ENCODE results near the gene CEMP1.
A peak's percentile ranks its signal among the peaks of the same experiment; 100 is the strongest.
"Not testable (repeated sequence)": the region's sequence is repeated elsewhere in the genome, so short reads cannot be mapped to it uniquely, and the experiment has no call there.

Gene CEMP1

DNA sequence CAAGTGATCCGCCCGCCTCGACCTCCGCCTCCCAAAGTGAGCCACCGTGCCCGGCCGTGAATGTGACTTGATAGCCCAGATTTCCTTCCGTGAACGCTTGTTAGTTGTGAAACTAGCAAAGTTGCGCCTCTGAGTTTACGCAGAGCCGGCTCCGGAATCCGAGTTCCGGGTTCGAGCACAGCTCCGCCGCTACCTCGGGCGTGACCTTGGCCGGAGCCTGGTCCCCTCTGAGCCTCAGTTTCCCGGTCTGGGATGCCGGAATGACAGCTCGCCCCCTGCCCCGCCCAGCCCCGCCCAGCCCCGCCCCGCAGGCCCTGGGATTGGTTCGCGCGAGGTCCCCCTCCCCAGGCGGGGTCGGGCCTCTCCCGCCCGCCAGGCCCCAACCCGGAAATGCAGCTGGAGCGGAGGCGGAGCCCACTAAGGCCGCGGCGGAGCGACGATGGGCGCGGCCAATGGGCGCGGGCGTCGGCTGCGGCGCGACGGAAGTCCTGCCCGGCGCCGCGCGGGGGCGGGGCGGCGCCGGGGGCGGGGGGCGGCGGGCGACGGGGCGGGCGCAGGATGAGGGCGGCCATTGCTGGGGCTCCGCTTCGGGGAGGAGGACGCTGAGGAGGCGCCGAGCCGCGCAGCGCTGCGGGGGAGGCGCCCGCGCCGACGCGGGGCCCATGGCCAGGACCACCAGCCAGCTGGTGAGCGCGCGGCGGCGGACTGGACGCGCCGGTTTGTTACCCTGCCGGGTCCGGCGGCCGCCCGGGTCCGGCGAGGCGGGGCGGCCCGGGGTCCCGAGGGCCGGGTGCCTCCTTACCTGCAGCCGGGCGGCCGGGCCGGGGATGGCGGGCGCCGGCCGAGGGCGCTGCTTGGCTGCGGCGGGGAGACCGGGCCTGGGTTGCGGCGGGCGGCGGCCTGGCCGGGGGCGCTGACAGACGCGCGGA is 6.5 kb upstream of the CEMP1 start, which contains the start of gene PDPK1:
TSS of gene PDPK1 (plus strand) at position 571 of the 929 bp plus-strand sequence. CDS start at position 663, 92 bp downstream.
- H3K4me1 ChIP-seq (ENCODE audit: control insufficient read depth in 2 of 2, insufficient read depth in 2 of 2, low read length in 2 of 2) = peaks cover 25 to 31% of the 10 kb centered on the region in 2 donors
- no peaks in the 10 kb centered on the region for H3K27me3 ChIP-seq (ENCODE audit: control insufficient read depth in 2 of 2, insufficient read depth in 2 of 2, low read length in 2 of 2)
- peak within 1 kb of the TSS; percentile 80 to 88 for H3K9ac ChIP-seq (ENCODE audit: low read depth in 1 of 2, low read length in 2 of 2)
- peaks cover 0 to 5% of the 10 kb centered on the region in 2 donors for H3K36me3 ChIP-seq (ENCODE audit: control insufficient read depth in 2 of 2, insufficient read depth in 2 of 2, low read length in 2 of 2)
- peak within 1 kb of the TSS; percentile 82 to 85 for H3K4me3 ChIP-seq (ENCODE audit: low read length in 2 of 2)
- peak within 1 kb of the TSS; percentile 92 to 94 for H3K27ac ChIP-seq (ENCODE audit: low read depth in 2 of 2, low read length in 2 of 2)
- H3K9me3 ChIP-seq (ENCODE audit: control insufficient read depth in 2 of 2, low read length in 2 of 2) = no peaks in the 10 kb centered on the region

- Histone ChIP-seq H3K27ac (ENCODE audit: low read depth in 2 of 2, low read length in 2 of 2) (peak overlapping the region; percentile 50 to 61), H3K9me3 (ENCODE audit: control insufficient read depth in 2 of 2, low read length in 2 of 2) (no peaks in the 10 kb centered on the region), H3K4me3 (ENCODE audit: low read length in 2 of 2) (no peak overlapping the region), H3K36me3 (ENCODE audit: control insufficient read depth in 2 of 2, insufficient read depth in 2 of 2, low read length in 2 of 2) (peaks cover 0 to 5% of the 10 kb centered on the region in 2 donors), H3K4me1 (ENCODE audit: control insufficient read depth in 2 of 2, insufficient read depth in 2 of 2, low read length in 2 of 2) (peaks cover 28 to 30% of the 10 kb centered on the region in 2 donors), H3K9ac (ENCODE audit: low read depth in 1 of 2, low read length in 2 of 2) (no peak overlapping the region), H3K27me3 (ENCODE audit: control insufficient read depth in 2 of 2, insufficient read depth in 2 of 2, low read length in 2 of 2) (no peaks in the 10 kb centered on the region)
Observed at GRCh38 chr16:2535625-2536013, 4.4 kb upstream of the CEMP1 start.

GRCh38 chr16:2534335-2534734 is 3.1 kb upstream of the CEMP1 start:
- H3K27me3 ChIP-seq (ENCODE audit: control insufficient read depth in 2 of 2, insufficient read depth in 2 of 2, low read length in 2 of 2); H3K36me3 ChIP-seq (ENCODE audit: control insufficient read depth in 2 of 2, insufficient read depth in 2 of 2, low read length in 2 of 2); H3K27ac ChIP-seq (ENCODE audit: low read depth in 2 of 2, low read length in 2 of 2); H3K9me3 ChIP-seq (ENCODE audit: control insufficient read depth in 2 of 2, low read length in 2 of 2); H3K9ac ChIP-seq (ENCODE audit: low read depth in 1 of 2, low read length in 2 of 2); H3K4me3 ChIP-seq (ENCODE audit: low read length in 2 of 2): not testable (repeated sequence)
- H3K4me1 ChIP-seq (ENCODE audit: control insufficient read depth in 2 of 2, insufficient read depth in 2 of 2, low read length in 2 of 2) = peaks cover 20 to 26% of the 10 kb centered on the region in 2 donors

DNA sequence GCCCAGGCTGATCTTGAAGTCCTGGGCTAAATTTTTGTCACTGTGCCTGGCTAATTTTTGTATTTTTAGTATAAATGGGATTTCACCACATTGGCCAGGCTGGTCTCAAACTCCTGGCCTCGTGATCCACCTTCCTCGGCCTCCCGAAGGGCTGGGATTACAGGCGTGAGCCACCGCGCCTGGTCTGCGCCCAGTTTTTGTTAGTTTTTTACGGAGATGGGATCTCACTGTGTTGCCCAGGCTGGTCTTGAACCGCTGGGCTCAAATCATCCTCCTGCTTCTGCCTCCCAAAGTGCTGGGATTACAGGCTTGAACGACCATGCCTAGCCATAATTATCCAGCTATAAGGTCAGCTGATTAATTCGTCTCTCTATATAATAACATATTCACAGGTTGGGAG is 2.7 kb upstream of the CEMP1 start:
- no peaks in the 10 kb centered on the region for H3K27me3 ChIP-seq (ENCODE audit: control insufficient read depth in 2 of 2, insufficient read depth in 2 of 2, low read length in 2 of 2)
- H3K9ac ChIP-seq (ENCODE audit: low read depth in 1 of 2, low read length in 2 of 2) = no peak overlapping the region
- no peak overlapping the region for H3K4me3 ChIP-seq (ENCODE audit: low read length in 2 of 2)
- no peaks in the 10 kb centered on the region for H3K9me3 ChIP-seq (ENCODE audit: control insufficient read depth in 2 of 2, low read length in 2 of 2)
- H3K27ac ChIP-seq (ENCODE audit: low read depth in 2 of 2, low read length in 2 of 2) = no peak overlapping the region
- H3K4me1 ChIP-seq (ENCODE audit: control insufficient read depth in 2 of 2, insufficient read depth in 2 of 2, low read length in 2 of 2) = peaks cover 17 to 26% of the 10 kb centered on the region in 2 donors
- peaks cover 0 to 7% of the 10 kb centered on the region in 2 donors for H3K36me3 ChIP-seq (ENCODE audit: control insufficient read depth in 2 of 2, insufficient read depth in 2 of 2, low read length in 2 of 2)

DNA sequence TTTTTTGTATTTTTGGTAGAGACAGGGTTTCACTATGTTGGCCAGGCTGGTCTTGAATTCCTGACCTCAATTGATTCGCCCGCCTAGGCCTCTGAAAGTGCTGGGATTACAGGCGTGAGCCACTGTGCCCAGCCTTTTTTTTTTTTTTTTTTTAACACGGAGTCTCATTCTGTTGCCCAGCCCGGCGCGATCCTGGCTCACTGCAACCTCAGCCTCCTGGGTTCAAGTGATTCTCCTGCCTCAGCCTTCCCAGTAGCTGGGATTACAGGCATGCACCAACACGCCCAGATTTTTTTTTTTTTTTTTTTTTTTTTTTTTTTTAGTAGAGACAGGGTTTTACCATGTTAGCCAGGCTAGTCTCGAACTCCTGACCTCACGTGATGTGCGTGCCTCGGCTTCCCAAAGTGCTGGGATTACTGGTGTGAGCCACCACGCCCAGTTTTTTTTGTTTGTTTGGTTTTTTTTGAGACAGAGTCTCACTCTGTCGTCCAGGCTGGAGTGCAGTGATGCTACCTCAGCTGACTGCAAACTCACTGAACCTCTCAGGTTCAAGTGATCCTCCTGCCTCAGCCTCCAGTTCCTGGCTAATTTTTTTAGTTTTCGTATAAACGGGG is 2.0 kb upstream of the CEMP1 start:
- H3K4me1 ChIP-seq (ENCODE audit: control insufficient read depth in 2 of 2, insufficient read depth in 2 of 2, low read length in 2 of 2) = peaks cover 13 to 23% of the 10 kb centered on the region in 2 donors
- H3K27me3 ChIP-seq (ENCODE audit: control insufficient read depth in 2 of 2, insufficient read depth in 2 of 2, low read length in 2 of 2); H3K9me3 ChIP-seq (ENCODE audit: control insufficient read depth in 2 of 2, low read length in 2 of 2): not testable (repeated sequence)
- H3K4me3 ChIP-seq (ENCODE audit: low read length in 2 of 2) = peak overlapping the region; percentile 76 to 84
- H3K9ac ChIP-seq (ENCODE audit: low read depth in 1 of 2, low read length in 2 of 2) = peak overlapping the region in 1 of 2 donors; percentile 96
- H3K36me3 ChIP-seq (ENCODE audit: control insufficient read depth in 2 of 2, insufficient read depth in 2 of 2, low read length in 2 of 2) = peaks cover 6 to 14% of the 10 kb centered on the region in 2 donors
- H3K27ac ChIP-seq (ENCODE audit: low read depth in 2 of 2, low read length in 2 of 2) = peak overlapping the region; percentile 96 to 99

DNA sequence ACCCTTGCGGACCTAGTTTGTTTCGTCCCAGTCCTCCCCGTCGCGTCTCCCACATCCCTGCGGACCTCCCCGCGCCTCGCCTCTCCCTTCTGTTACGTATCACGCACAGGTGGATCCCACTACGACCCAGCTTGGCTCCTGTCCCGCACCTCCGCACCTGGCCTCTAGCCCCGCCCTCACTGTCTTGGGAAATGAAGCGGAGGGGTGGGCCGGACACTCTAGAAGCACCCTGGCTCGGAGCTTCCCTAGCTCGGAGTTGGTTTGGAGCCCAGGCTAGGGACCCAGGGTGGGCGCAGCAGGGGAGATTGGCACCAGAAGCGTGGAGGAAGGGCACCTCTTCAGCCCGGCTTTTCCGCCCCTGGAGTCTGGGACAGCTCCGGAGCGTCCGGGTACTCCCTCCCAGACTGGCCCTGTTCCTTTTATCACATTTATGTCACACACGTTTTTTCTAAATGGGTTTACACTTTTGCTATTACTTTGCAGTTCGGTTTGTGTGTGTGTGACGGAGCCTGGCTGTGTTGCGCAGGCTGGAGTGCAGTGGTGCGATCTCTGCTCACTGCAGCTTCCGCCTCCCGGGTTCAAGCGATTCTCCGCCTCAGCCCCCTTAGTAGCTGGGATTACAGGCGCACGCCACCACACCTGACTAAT is 1.4 kb upstream of the CEMP1 start:
- Histone ChIP-seq H3K27ac (ENCODE audit: low read depth in 2 of 2, low read length in 2 of 2) (peak overlapping the region; percentile 96 to 99), H3K36me3 (ENCODE audit: control insufficient read depth in 2 of 2, insufficient read depth in 2 of 2, low read length in 2 of 2) (peaks cover 6 to 17% of the 10 kb centered on the region in 2 donors), H3K4me1 (ENCODE audit: control insufficient read depth in 2 of 2, insufficient read depth in 2 of 2, low read length in 2 of 2) (peaks cover 13 to 23% of the 10 kb centered on the region in 2 donors), H3K9me3 (ENCODE audit: control insufficient read depth in 2 of 2, low read length in 2 of 2) (no peaks in the 10 kb centered on the region), H3K4me3 (ENCODE audit: low read length in 2 of 2) (peak overlapping the region; percentile 76 to 84), H3K27me3 (ENCODE audit: control insufficient read depth in 2 of 2, insufficient read depth in 2 of 2, low read length in 2 of 2) (no peaks in the 10 kb centered on the region), H3K9ac (ENCODE audit: low read depth in 1 of 2, low read length in 2 of 2) (peak overlapping the region; percentile 96 to 99)

DNA sequence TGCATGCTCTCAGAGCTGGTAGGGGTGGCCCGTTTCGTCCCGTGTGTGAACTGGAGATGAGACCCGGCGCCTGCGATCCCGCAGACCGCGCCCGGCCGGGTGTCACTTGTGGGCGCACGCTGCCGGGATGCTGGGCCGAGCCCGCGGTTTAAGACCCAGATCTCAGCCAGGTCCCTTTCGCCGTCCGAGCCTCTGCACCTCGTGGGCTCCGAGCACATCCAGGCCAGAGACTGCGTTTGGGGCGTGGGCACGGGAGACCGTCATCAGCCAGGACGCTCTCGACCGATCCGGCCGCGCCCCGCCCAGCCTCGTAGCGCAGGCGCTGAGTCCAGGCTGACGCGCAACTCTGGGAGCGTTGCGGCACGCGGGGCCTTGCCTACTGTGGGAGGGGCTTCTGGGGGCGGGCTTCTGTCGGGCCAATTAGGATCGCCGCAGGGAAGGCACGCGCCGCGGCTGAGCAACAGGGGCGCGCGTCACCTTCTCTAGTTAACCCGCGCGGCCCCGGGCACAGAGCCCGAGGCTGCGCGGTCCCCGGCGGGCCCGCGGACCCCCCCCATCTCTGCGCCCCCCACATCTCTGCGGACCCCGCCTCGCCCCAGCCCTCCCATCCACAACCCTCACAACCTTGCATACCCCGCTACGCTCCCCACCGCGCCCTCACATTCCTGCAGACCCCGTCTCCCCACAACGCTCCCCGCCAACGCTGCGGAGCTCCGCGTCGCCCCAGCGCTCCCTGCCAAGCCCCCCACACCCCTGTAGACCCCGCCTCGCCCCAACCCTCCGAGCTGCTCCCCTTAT is 687 bp upstream of the CEMP1 start:
- H3K4me1 ChIP-seq (ENCODE audit: control insufficient read depth in 2 of 2, insufficient read depth in 2 of 2, low read length in 2 of 2) = peaks cover 13 to 18% of the 10 kb centered on the region in 2 donors
- H3K9me3 ChIP-seq (ENCODE audit: control insufficient read depth in 2 of 2, low read length in 2 of 2) = no peaks in the 10 kb centered on the region
- peak overlapping the region; percentile 96 to 99 for H3K9ac ChIP-seq (ENCODE audit: low read depth in 1 of 2, low read length in 2 of 2)
- peak overlapping the region; percentile 78 to 84 for H3K4me3 ChIP-seq (ENCODE audit: low read length in 2 of 2)
- peaks cover 9 to 21% of the 10 kb centered on the region in 2 donors for H3K36me3 ChIP-seq (ENCODE audit: control insufficient read depth in 2 of 2, insufficient read depth in 2 of 2, low read length in 2 of 2)
- peak overlapping the region; percentile 96 to 99 for H3K27ac ChIP-seq (ENCODE audit: low read depth in 2 of 2, low read length in 2 of 2)
- H3K27me3 ChIP-seq (ENCODE audit: control insufficient read depth in 2 of 2, insufficient read depth in 2 of 2, low read length in 2 of 2) = no peaks in the 10 kb centered on the region

- no peaks in the 10 kb centered on the region for H3K9me3 ChIP-seq (ENCODE audit: control insufficient read depth in 2 of 2, low read length in 2 of 2)
- peak overlapping the region in 1 of 2 donors; percentile 96 for H3K9ac ChIP-seq (ENCODE audit: low read depth in 1 of 2, low read length in 2 of 2)
- peak overlapping the region in 1 of 2 donors; percentile 99 for H3K27ac ChIP-seq (ENCODE audit: low read depth in 2 of 2, low read length in 2 of 2)
- peaks cover 7 to 12% of the 10 kb centered on the region in 2 donors for H3K4me1 ChIP-seq (ENCODE audit: control insufficient read depth in 2 of 2, insufficient read depth in 2 of 2, low read length in 2 of 2)
- no peaks in the 10 kb centered on the region for H3K27me3 ChIP-seq (ENCODE audit: control insufficient read depth in 2 of 2, insufficient read depth in 2 of 2, low read length in 2 of 2)
- H3K36me3 ChIP-seq (ENCODE audit: control insufficient read depth in 2 of 2, insufficient read depth in 2 of 2, low read length in 2 of 2) = peaks cover 14 to 28% of the 10 kb centered on the region in 2 donors
- H3K4me3 ChIP-seq (ENCODE audit: low read length in 2 of 2) = no peak overlapping the region
Observed at GRCh38 chr16:2530629-2531318, 434 bp downstream of the CEMP1 start.
